ENCODE results near the gene JUP. TPM values are rescaled to one million over a fixed set of nuclear protein-coding genes. Genes with fewer than 3 reads are reported as not detected.

Gene JUP
- total RNA-seq, 2 experiments from 2014 or later, result 1.5 to 1.8 TPM

GRCh38 chr17:41767324-41768042 is 19.0 kb downstream of the JUP start:
- Mint-ChIP-seq H3K36me3 (ENCODE audit: low read depth) (no peaks in the 10 kb centered on the region), H3K4me1 (ENCODE audit: low read depth) (no peaks in the 10 kb centered on the region), H3K27ac (no peak overlapping the region), H3K9me3 (no peaks in the 10 kb centered on the region), H3K4me3 (no peak overlapping the region), H3K27me3 (no peaks in the 10 kb centered on the region)
- no peak for TF ChIP-seq CTCF (IDR thresholded peaks at IDR 0.05)
- intact Hi-C loops (cut with micrococcal nuclease), result no loop called here
- POLR2A ChIA-PET, result no interaction called here
- no peak for ATAC-seq
- DNase-seq, result no peak
- CTCF ChIA-PET, result interaction anchor here (1.0 kb wide), 1 partner anchor 34 kb away, joined by 3 read pairs; no protein-coding TSS in a partner anchor

GRCh38 chr17:41766135-41766534 is 20.4 kb downstream of the JUP start:
- DNase-seq (no peak), ATAC-seq (no peak)
- ChIA-PET POLR2A (no interaction called here), CTCF (interaction anchor here (1.1 kb wide), 1 partner anchor 35 kb away, joined by 3 read pairs; no protein-coding TSS in a partner anchor)
- Mint-ChIP-seq H3K4me1 (ENCODE audit: low read depth) (no peaks in the 10 kb centered on the region), H3K9me3 (no peaks in the 10 kb centered on the region), H3K4me3 (no peak overlapping the region), H3K27ac (no peak overlapping the region), H3K27me3 (no peaks in the 10 kb centered on the region), H3K36me3 (ENCODE audit: low read depth) (no peaks in the 10 kb centered on the region)
- intact Hi-C loops (cut with micrococcal nuclease), result no loop called here
- no peak for TF ChIP-seq CTCF (IDR thresholded peaks at IDR 0.05)

- ATAC-seq (no peak), DNase-seq (no peak)
- no peaks in the 10 kb centered on the region for H3K9me3 Mint-ChIP-seq
- intact Hi-C loops (cut with micrococcal nuclease), result no loop called here
- H3K4me1 Mint-ChIP-seq (ENCODE audit: low read depth), result no peaks in the 10 kb centered on the region
- no peaks in the 10 kb centered on the region for H3K27me3 Mint-ChIP-seq
- H3K4me3 Mint-ChIP-seq, result no peak overlapping the region
- TF ChIP-seq CTCF (IDR thresholded peaks at IDR 0.05), result no peak
- H3K27ac Mint-ChIP-seq, result no peak overlapping the region
- no peaks in the 10 kb centered on the region for H3K36me3 Mint-ChIP-seq (ENCODE audit: low read depth)
- ChIA-PET CTCF (interaction anchor here (1.2 kb wide), 1 partner anchor 32 kb away, joined by 3 read pairs; no protein-coding TSS in a partner anchor), POLR2A (no interaction called here)
Observed at GRCh38 chr17:41763327-41763726, 23.2 kb downstream of the JUP start.

- H3K4me1 Mint-ChIP-seq (ENCODE audit: low read depth), result no peaks in the 10 kb centered on the region
- no peak overlapping the region for H3K27ac Mint-ChIP-seq
- no peaks in the 10 kb centered on the region for H3K9me3 Mint-ChIP-seq
- H3K27me3 Mint-ChIP-seq, result no peaks in the 10 kb centered on the region
- ATAC-seq, result no peak
- no peaks in the 10 kb centered on the region for H3K36me3 Mint-ChIP-seq (ENCODE audit: low read depth)
- intact Hi-C loops (cut with micrococcal nuclease), result no loop called here
- no peak overlapping the region for H3K4me3 Mint-ChIP-seq
- no peak for DNase-seq
- POLR2A ChIA-PET, result interaction anchor here (1.0 kb wide), 2 partner anchors 24 to 27 kb away, joined by 3 to 5 read pairs; partner anchors contain the start of gene JUP
- TF ChIP-seq CTCF (IDR thresholded peaks at IDR 0.05), result no peak
- CTCF ChIA-PET, result interaction anchor here (1.2 kb wide), 1 partner anchor 32 kb away, joined by 3 read pairs; no protein-coding TSS in a partner anchor
Observed at GRCh38 chr17:41762841-41763240, 23.7 kb downstream of the JUP start.

- Mint-ChIP-seq H3K4me1 (ENCODE audit: low read depth) (no peaks in the 10 kb centered on the region), H3K4me3 (no peak overlapping the region), H3K27ac (no peak overlapping the region), H3K36me3 (ENCODE audit: low read depth) (no peaks in the 10 kb centered on the region), H3K9me3 (no peaks in the 10 kb centered on the region), H3K27me3 (no peaks in the 10 kb centered on the region)
- intact Hi-C loops (cut with micrococcal nuclease), result no loop called here
- no peak for ATAC-seq
- CTCF ChIA-PET, result no interaction called here
- no peak for TF ChIP-seq CTCF (IDR thresholded peaks at IDR 0.05)
- no peak for DNase-seq
- POLR2A ChIA-PET, result interaction anchor here (1.0 kb wide), 2 partner anchors 24 to 27 kb away, joined by 3 to 5 read pairs; partner anchors contain the start of gene JUP
Observed at GRCh38 chr17:41762391-41762790, 24.1 kb downstream of the JUP start.
